Natural killer cell (primary cell): Measurements from ENCODE around the gene SUSD1. TPM values are rescaled to one million over a fixed set of nuclear protein-coding genes. Genes with fewer than 3 reads are reported as not detected.

Experiments
- ATAC-seq, 3 donors: fragments of 150-1000 bp in 2 of 3; fragments of 200-7000 bp in 1 of 3; cut with Tn5 transposase; 1 replicate in 1 of 3; 2 replicates in 2 of 3; pipeline ENCODE4 v1.10.0; 2021; ENCODE audit warnings: mild to moderate bottlenecking in 2 of 3, moderate library complexity in 2 of 3
- DNase-seq, 2 donors: peaks; one replicate each; pipeline versions ENCODE4 v3.0.0 to v3.0.0-alpha.2; 2013 to 2021; ENCODE audit warnings: mixed read lengths in 1 of 2
- H3K27ac ChIP-seq: one replicate; pipeline ENCODE4 v1.5.1; 2013; ENCODE audit warnings: mild to moderate bottlenecking, low read length
- H3K27me3 ChIP-seq: one replicate; pipeline ENCODE4 v1.6.1; 2013; ENCODE audit warnings: low read length; ENCODE audit not compliant: control insufficient read depth, insufficient read depth
- H3K36me3 ChIP-seq: one replicate; pipeline ENCODE4 v1.6.1; 2013; ENCODE audit warnings: low read length; ENCODE audit not compliant: control insufficient read depth, insufficient read depth
- H3K4me1 ChIP-seq: one replicate; pipeline ENCODE4 v1.6.1; 2013; ENCODE audit warnings: low read length; ENCODE audit not compliant: control insufficient read depth, insufficient read depth
- H3K4me3 ChIP-seq: one replicate; pipeline ENCODE4 v1.5.1; 2013; ENCODE audit warnings: low read length
- H3K9me3 ChIP-seq: one replicate; pipeline ENCODE4 v1.6.1; 2013; ENCODE audit warnings: low read length; ENCODE audit not compliant: control insufficient read depth, insufficient read depth
- H3K27ac Mint-ChIP-seq, 2 donors: one replicate each; pipeline ENCODE4 v1.8.0; 2022; ENCODE audit warnings: mild to moderate bottlenecking in 2 of 2, mixed read lengths in 2 of 2, moderate library complexity in 1 of 2
- H3K27me3 Mint-ChIP-seq, 2 donors: one replicate each; pipeline ENCODE4 v1.8.0; 2022; ENCODE audit warnings: low read depth in 2 of 2, mixed read lengths in 2 of 2
- H3K36me3 Mint-ChIP-seq: one replicate; pipeline ENCODE4 v1.8.0; 2022; ENCODE audit warnings: mixed read lengths
- H3K4me1 Mint-ChIP-seq, 2 donors: one replicate each; pipeline ENCODE4 v1.8.0; 2022; ENCODE audit warnings: mixed read lengths in 2 of 2
- H3K4me3 Mint-ChIP-seq: one replicate; pipeline ENCODE4 v1.8.0; 2022; ENCODE audit warnings: mild to moderate bottlenecking, moderate library complexity, mixed read lengths
- H3K9me3 Mint-ChIP-seq, 2 donors: one replicate each; pipeline ENCODE4 v1.8.0; 2022; ENCODE audit warnings: mixed read lengths in 2 of 2
- WGBS: methylation state at CpG from one replicate; pipeline ENCODE4 v1.1.7; 2013; ENCODE audit warnings: missing lambda C conversion rate; ENCODE audit not compliant: insufficient coverage; 5-methylcytosine and 5-hydroxymethylcytosine counted together
- intact Hi-C: fragments of 100-400 bp; cut with micrococcal nuclease; formaldehyde crosslinking; loops from one replicate; pipeline ENCODE4 v1.14.2; 2022
- total RNA-seq, 4 donors: library from RNA; stranded (reverse); fragments of 120-200 nt in 1 of 4; gene quantifications; one replicate each; pipeline versions ENCODE4 v1.2.3 to v1.2.4, GENCODE V29; 2013 to 2022
- TF ChIP-seq, protein P1 (sequence below): fragments of 200-600 bp; IDR thresholded peaks from one replicate; pipeline ENCODE4 v1.8.0; 2022; ENCODE audit warnings: antibody characterized with exemption

Gene SUSD1
- total RNA-seq, 3 donors from 2014 or later (not counting 1 experiment from before 2014, with no cell fraction given): 74.1 to 97.4 (median 86.9) TPM

- no peaks in the 10 kb centered on the region for H3K36me3 Mint-ChIP-seq
- Histone ChIP-seq H3K4me1 (peaks cover 11% of the 10 kb centered on the region), H3K9me3 (no peaks in the 10 kb centered on the region), H3K27me3 (no peaks in the 10 kb centered on the region), H3K36me3 (no peaks in the 10 kb centered on the region), H3K4me3 (no peak overlapping the region), H3K27ac (no peak overlapping the region)
- H3K4me1 Mint-ChIP-seq: peaks cover 0 to 4% of the 10 kb centered on the region in 2 donors
- no peaks in the 10 kb centered on the region for H3K9me3 Mint-ChIP-seq
- H3K27me3 Mint-ChIP-seq: peaks cover 0 to 3% of the 10 kb centered on the region in 2 donors
- H3K27ac Mint-ChIP-seq: no peak overlapping the region
- H3K4me3 Mint-ChIP-seq: no peak overlapping the region
- TF ChIP-seq, protein P1, sequence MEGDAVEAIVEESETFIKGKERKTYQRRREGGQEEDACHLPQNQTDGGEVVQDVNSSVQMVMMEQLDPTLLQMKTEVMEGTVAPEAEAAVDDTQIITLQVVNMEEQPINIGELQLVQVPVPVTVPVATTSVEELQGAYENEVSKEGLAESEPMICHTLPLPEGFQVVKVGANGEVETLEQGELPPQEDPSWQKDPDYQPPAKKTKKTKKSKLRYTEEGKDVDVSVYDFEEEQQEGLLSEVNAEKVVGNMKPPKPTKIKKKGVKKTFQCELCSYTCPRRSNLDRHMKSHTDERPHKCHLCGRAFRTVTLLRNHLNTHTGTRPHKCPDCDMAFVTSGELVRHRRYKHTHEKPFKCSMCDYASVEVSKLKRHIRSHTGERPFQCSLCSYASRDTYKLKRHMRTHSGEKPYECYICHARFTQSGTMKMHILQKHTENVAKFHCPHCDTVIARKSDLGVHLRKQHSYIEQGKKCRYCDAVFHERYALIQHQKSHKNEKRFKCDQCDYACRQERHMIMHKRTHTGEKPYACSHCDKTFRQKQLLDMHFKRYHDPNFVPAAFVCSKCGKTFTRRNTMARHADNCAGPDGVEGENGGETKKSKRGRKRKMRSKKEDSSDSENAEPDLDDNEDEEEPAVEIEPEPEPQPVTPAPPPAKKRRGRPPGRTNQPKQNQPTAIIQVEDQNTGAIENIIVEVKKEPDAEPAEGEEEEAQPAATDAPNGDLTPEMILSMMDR: no peak
- intact Hi-C loops: no loop called here
- DNase-seq (no peak), ATAC-seq (no peak)
- 69% methylated on average over 8 of the region's 8 CpGs for WGBS
Measured at GRCh38 chr9:112005939-112006338, 169.2 kb downstream of the SUSD1 start.

- Mint-ChIP-seq H3K9me3 (no peaks in the 10 kb centered on the region), H3K4me3 (no peak overlapping the region), H3K4me1 (peaks cover 0 to 4% of the 10 kb centered on the region in 2 donors), H3K27me3 (peaks cover 0 to 3% of the 10 kb centered on the region in 2 donors), H3K36me3 (no peaks in the 10 kb centered on the region), H3K27ac (no peak overlapping the region)
- peaks cover 11% of the 10 kb centered on the region for H3K4me1 ChIP-seq
- no peak overlapping the region for H3K27ac ChIP-seq
- H3K9me3 ChIP-seq: no peaks in the 10 kb centered on the region
- intact Hi-C loops: no loop called here
- DNase-seq: no peak
- H3K4me3 ChIP-seq: no peak overlapping the region
- ATAC-seq: no peak
- no peaks in the 10 kb centered on the region for H3K36me3 ChIP-seq
- TF ChIP-seq, protein P1: no peak
- WGBS: 78% methylated on average over 2 of the region's 4 CpGs
- H3K27me3 ChIP-seq: no peaks in the 10 kb centered on the region
Measured at GRCh38 chr9:112003538-112003937, 171.6 kb downstream of the SUSD1 start.

DNA sequence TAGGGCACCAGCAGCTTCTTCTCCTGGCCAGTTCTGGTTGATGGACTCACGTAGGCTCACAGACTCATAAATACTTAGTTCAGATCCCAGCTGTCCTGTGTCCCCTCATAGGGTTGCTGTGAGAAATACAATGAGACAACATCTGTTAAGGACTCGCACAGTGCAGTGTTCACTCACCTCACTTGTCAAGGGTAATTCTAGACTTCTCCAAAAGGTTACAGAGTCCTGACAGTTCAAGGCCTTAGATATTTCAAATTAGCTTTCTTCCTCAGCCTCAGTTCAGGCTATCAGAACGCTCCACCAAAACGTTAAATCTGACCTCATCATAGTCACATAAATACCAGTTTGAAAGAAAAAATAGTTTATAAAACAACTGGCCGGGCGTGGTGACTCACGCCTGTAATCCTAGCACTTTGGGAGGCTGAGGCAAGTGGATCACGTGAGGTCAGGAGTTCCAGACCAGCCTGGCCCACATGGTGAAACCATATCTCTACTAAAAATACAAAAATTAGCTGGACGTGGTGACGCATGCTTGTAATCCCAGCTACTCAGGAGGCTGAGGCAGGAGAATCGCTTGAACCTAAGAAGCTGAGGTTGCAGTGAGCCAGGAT, 172.1 kb downstream of the SUSD1 start:
- Mint-ChIP-seq H3K36me3 (no peaks in the 10 kb centered on the region), H3K9me3 (no peaks in the 10 kb centered on the region), H3K27ac (no peak overlapping the region), H3K27me3 (peaks cover 0 to 3% of the 10 kb centered on the region in 2 donors), H3K4me3 (no peak overlapping the region), H3K4me1 (peaks cover 0 to 4% of the 10 kb centered on the region in 2 donors)
- TF ChIP-seq, protein P1: no peak
- DNase-seq (no peak), ATAC-seq (no peak)
- no peak overlapping the region for H3K27ac ChIP-seq
- no peaks in the 10 kb centered on the region for H3K9me3 ChIP-seq
- H3K4me3 ChIP-seq: no peak overlapping the region
- H3K4me1 ChIP-seq: peaks cover 11% of the 10 kb centered on the region
- 90% methylated on average over 11 of the region's 11 CpGs for WGBS
- intact Hi-C loops: no loop called here
- H3K36me3 ChIP-seq: no peaks in the 10 kb centered on the region
- H3K27me3 ChIP-seq: no peaks in the 10 kb centered on the region
